Esophagus squamous epithelium (tissue), 4 donors: ENCODE data around the gene CCL2.

Experiments
- CTCF ChIP-seq, 6 experiments: fragments of 450-650 bp in 4 of 6; fragments of 200-600 bp in 2 of 6; sonication (generic) in 2 of 6; IDR thresholded peaks; one replicate each; pipeline ENCODE4 v1.5.1; 2016 to 2019; ENCODE audit warnings: antibody characterized with exemption in 6 of 6, mild to moderate bottlenecking in 4 of 6, moderate library complexity in 4 of 6
- POLR2A ChIP-seq, 4 donors: fragments of 450-650 bp; IDR thresholded peaks; one replicate each; pipeline ENCODE4 v1.6.1; 2017; ENCODE audit warnings: antibody characterized with exemption in 4 of 4, mild to moderate bottlenecking in 4 of 4, moderate library complexity in 3 of 4

GRCh38 chr17:34305606-34306005 lies 50.5 kb downstream of the CCL2 start:
- TF ChIP-seq CTCF (IDR thresholded peaks at IDR 0.05) (no peak), POLR2A (IDR thresholded peaks at IDR 0.05) (no peak)
